CD4-positive, alpha-beta T cell treated with Interferon alpha-2 for 1 hour (primary cell): ENCODE results near the gene KIF25.
"Not testable (repeated sequence)": the region's sequence is repeated elsewhere in the genome, so short reads cannot be mapped to it uniquely, and the experiment has no call there.

Source experiments
- DNase-seq, 2 donors: peaks; one replicate each; pipeline ENCODE4 v3.0.0-alpha.2; 2020 to 2022

Gene KIF25

GRCh38 chr6:167976116-167976657 lies 21.3 kb upstream of the KIF25 start:
- DNase-seq = not testable (repeated sequence)

- DNase-seq = no peak
These were observed 20.8 kb upstream of the KIF25 start for GRCh38 chr6:167976708-167977107.

- DNase-seq = no peak
These were observed 19.6 kb upstream of the KIF25 start for GRCh38 chr6:167977717-167978467.

- no peak for DNase-seq
These were observed 18.9 kb upstream of the KIF25 start for GRCh38 chr6:167978607-167979006.

- DNase-seq = no peak
These were observed 17.9 kb upstream of the KIF25 start for GRCh38 chr6:167979436-167980139.

GRCh38 chr6:167980911-167981580 lies 16.4 kb upstream of the KIF25 start:
- DNase-seq = no peak

- no peak for DNase-seq
These were observed 15.5 kb upstream of the KIF25 start for GRCh38 chr6:167981916-167982462.

- no peak for DNase-seq
These were observed 13.2 kb upstream of the KIF25 start for GRCh38 chr6:167984144-167984719.

- no peak for DNase-seq
These were observed 12.4 kb upstream of the KIF25 start for GRCh38 chr6:167984876-167985604.

- no peak for DNase-seq
These were observed 11.4 kb upstream of the KIF25 start for GRCh38 chr6:167985911-167986595.

GRCh38 chr6:167987396-167988153 lies 9.9 kb upstream of the KIF25 start:
- no peak for DNase-seq

GRCh38 chr6:167988154-167988495 lies 9.3 kb upstream of the KIF25 start:
- no peak for DNase-seq

GRCh38 chr6:167988945-167989841 lies 8.3 kb upstream of the KIF25 start:
- DNase-seq = no peak

- no peak for DNase-seq
These were observed 7.2 kb upstream of the KIF25 start for GRCh38 chr6:167990016-167990945.

- no peak for DNase-seq
These were observed 4.3 kb upstream of the KIF25 start for GRCh38 chr6:167993169-167993568.

GRCh38 chr6:167993831-167994230 lies 3.6 kb upstream of the KIF25 start:
- DNase-seq = no peak

GRCh38 chr6:167995302-167995701 lies 2.2 kb upstream of the KIF25 start:
- no peak for DNase-seq

- no peak for DNase-seq
These were observed 1.7 kb upstream of the KIF25 start for GRCh38 chr6:167995731-167996151.
